Mesenchymal stem cell (in vitro differentiated cells and primary cell): ENCODE data around the gene ARL15.
"Not testable (repeated sequence)": the region's sequence is repeated elsewhere in the genome, so short reads cannot be mapped to it uniquely, and the experiment has no call there.

Experiments
- DNase-seq: peaks from one replicate; pipeline ENCODE4 v3.0.0-alpha.2; 2013
- H2AFZ ChIP-seq: one replicate; pipeline ENCODE4 v1.6.1; 2013; ENCODE audit warnings: low read depth, mild to moderate bottlenecking, control low read depth, inconsistent platforms, low read length, moderate library complexity
- H2AK5ac ChIP-seq: 2 replicates; pipeline ENCODE4 v1.6.1; 2013; ENCODE audit warnings: low read length, moderate library complexity, mild to moderate bottlenecking, inconsistent platforms; ENCODE audit not compliant: severe bottlenecking
- H2BK120ac ChIP-seq: one replicate; pipeline ENCODE4 v1.6.1; 2013; ENCODE audit warnings: low read depth, mild to moderate bottlenecking, inconsistent platforms, low read length, moderate library complexity
- H2BK12ac ChIP-seq, 2 experiments: one replicate each; pipeline ENCODE4 v1.6.1; 2013; ENCODE audit warnings: inconsistent platforms in 2 of 2, low read length in 2 of 2, mild to moderate bottlenecking in 2 of 2, moderate library complexity in 2 of 2, control low read depth in 1 of 2
- H2BK15ac ChIP-seq: one replicate; pipeline ENCODE4 v1.6.1; 2013; ENCODE audit warnings: mild to moderate bottlenecking, low read depth, inconsistent platforms; ENCODE audit not compliant: poor library complexity, severe bottlenecking
- H2BK5ac ChIP-seq: 2 replicates; pipeline ENCODE4 v1.6.1; 2013; ENCODE audit warnings: low read depth, mild to moderate bottlenecking, low read length, control low read depth, inconsistent platforms; ENCODE audit not compliant: poor library complexity, severe bottlenecking
- H3K14ac ChIP-seq, 2 experiments: one replicate each; pipeline ENCODE4 v1.6.1; 2013; ENCODE audit warnings: inconsistent platforms in 2 of 2, low read length in 2 of 2, control low read depth in 1 of 2, mild to moderate bottlenecking in 1 of 2, moderate library complexity in 1 of 2
- H3K18ac ChIP-seq, 2 experiments: one replicate each; pipeline ENCODE4 v1.6.1; 2013; ENCODE audit warnings: inconsistent platforms in 2 of 2, low read length in 2 of 2, control low read depth in 1 of 2, low read depth in 1 of 2, mild to moderate bottlenecking in 1 of 2
- H3K23ac ChIP-seq, 2 experiments: one replicate each; pipeline ENCODE4 v1.6.1; 2013; ENCODE audit warnings: inconsistent platforms in 2 of 2, low read length in 2 of 2, mild to moderate bottlenecking in 2 of 2, moderate library complexity in 2 of 2, control low read depth in 1 of 2
- H3K27ac ChIP-seq: 2 replicates; pipeline ENCODE4 v1.5.1; 2013; ENCODE audit warnings: mild to moderate bottlenecking, moderate library complexity, low read length, control low read depth, inconsistent platforms; ENCODE audit not compliant: poor library complexity, severe bottlenecking
- H3K27me3 ChIP-seq, 2 experiments: 2 replicates each; pipeline versions ENCODE4 v1.6.1 to v1.7.0; 2013; ENCODE audit warnings: low read length in 2 of 2, mild to moderate bottlenecking in 2 of 2, moderate library complexity in 2 of 2, control low read depth in 1 of 2, inconsistent platforms in 1 of 2; ENCODE audit not compliant: control insufficient read depth in 1 of 2, insufficient read depth in 1 of 2
- H3K36me3 ChIP-seq, 2 experiments: 2 replicates each; pipeline versions ENCODE4 v1.6.1 to v1.7.0; 2013; ENCODE audit warnings: low read length in 2 of 2, control low read depth in 1 of 2, inconsistent platforms in 1 of 2, low read depth in 1 of 2, mild to moderate bottlenecking in 1 of 2; ENCODE audit not compliant: insufficient read depth in 2 of 2, control insufficient read depth in 1 of 2
- H3K4ac ChIP-seq, 2 experiments: one replicate each; pipeline ENCODE4 v1.6.1; 2013; ENCODE audit warnings: inconsistent platforms in 2 of 2, low read length in 2 of 2, mild to moderate bottlenecking in 2 of 2, moderate library complexity in 2 of 2, control low read depth in 1 of 2, low read depth in 1 of 2
- H3K4me1 ChIP-seq: 2 replicates; pipeline ENCODE4 v1.6.1; 2013; ENCODE audit warnings: low read depth, low read length, control low read depth; ENCODE audit not compliant: control insufficient read depth, insufficient read depth
- H3K4me2 ChIP-seq: 2 replicates; pipeline ENCODE4 v1.6.1; 2013; ENCODE audit warnings: low read length, mild to moderate bottlenecking, inconsistent platforms; ENCODE audit not compliant: poor library complexity, severe bottlenecking
- H3K4me3 ChIP-seq, 2 experiments: 2 replicates each; pipeline versions ENCODE4 v1.5.1 to v1.7.0; 2013; ENCODE audit warnings: low read length in 2 of 2, mild to moderate bottlenecking in 2 of 2, control low read depth in 1 of 2, low read depth in 1 of 2; ENCODE audit not compliant: insufficient read depth in 1 of 2
- H3K79me1 ChIP-seq: replicated peaks from 2 replicates; pipeline ENCODE4 v1.6.1; 2013; ENCODE audit warnings: mild to moderate bottlenecking, control low read depth, low read length, inconsistent platforms; ENCODE audit not compliant: poor library complexity, severe bottlenecking
- H3K9ac ChIP-seq: 2 replicates; pipeline ENCODE4 v1.7.0; 2013; ENCODE audit warnings: mild to moderate bottlenecking, low read length, moderate library complexity
- H3K9me3 ChIP-seq: 2 replicates; pipeline ENCODE4 v1.7.0; 2013; ENCODE audit warnings: mild to moderate bottlenecking, low read length; ENCODE audit not compliant: control insufficient read depth
- H4K8ac ChIP-seq: one replicate; pipeline ENCODE4 v1.6.1; 2013; ENCODE audit warnings: inconsistent platforms, mild to moderate bottlenecking, low read length, moderate library complexity
- H4K91ac ChIP-seq: one replicate; pipeline ENCODE4 v1.6.1; 2013; ENCODE audit warnings: mild to moderate bottlenecking, low read length, inconsistent platforms
- WGBS: methylation state at CpG from one replicate; pipeline ENCODE4 v1.1.7; 2013; ENCODE audit warnings: mixed read lengths; 5-methylcytosine and 5-hydroxymethylcytosine counted together

Gene ARL15

DNA sequence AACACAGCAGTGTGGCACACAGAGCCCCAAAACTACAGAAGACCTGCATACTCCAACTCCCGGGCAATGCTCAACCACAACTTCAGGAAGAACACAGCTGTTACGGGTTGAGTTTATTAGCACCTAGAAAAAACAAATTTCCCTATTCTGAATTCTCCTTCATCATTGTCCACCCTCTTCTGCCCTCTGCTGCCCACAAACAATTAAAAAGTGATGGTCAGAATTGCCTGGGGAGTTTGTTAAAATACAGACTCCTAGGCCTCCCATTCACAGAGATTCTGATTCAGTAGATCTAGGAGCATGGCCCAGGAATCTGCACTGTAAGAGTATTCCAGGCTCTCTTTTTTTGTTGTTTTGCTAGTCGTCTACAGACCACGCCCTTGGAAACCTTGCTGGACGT lies 439.3 kb downstream of the ARL15 start:
- H3K27me3 ChIP-seq, result no peaks in the 10 kb centered on the region
- H2BK5ac ChIP-seq, result no peak overlapping the region
- H4K91ac ChIP-seq, result no peak overlapping the region
- H3K36me3 ChIP-seq, result no peaks in the 10 kb centered on the region
- no peak overlapping the region for H4K8ac ChIP-seq
- H3K9me3 ChIP-seq, result no peaks in the 10 kb centered on the region
- H3K9ac ChIP-seq, result no peak overlapping the region
- H2BK12ac ChIP-seq, result no peak overlapping the region
- no peak overlapping the region for H3K4me2 ChIP-seq
- no peaks in the 10 kb centered on the region for H3K79me1 ChIP-seq
- H2BK120ac ChIP-seq, result no peak overlapping the region
- 77% methylated on average over 5 of the region's 5 CpGs for WGBS
- H3K4me3 ChIP-seq, result no peak overlapping the region
- no peak overlapping the region for H2AFZ ChIP-seq
- H3K14ac ChIP-seq, result no peak overlapping the region
- H3K23ac ChIP-seq, result no peak overlapping the region
- peaks cover 2% of the 10 kb centered on the region for H3K4me1 ChIP-seq
- no peak overlapping the region for H2BK15ac ChIP-seq
- H2AK5ac ChIP-seq, result no peak overlapping the region
- no peak overlapping the region for H3K4ac ChIP-seq
- no peak overlapping the region for H3K27ac ChIP-seq
- no peak for DNase-seq
- no peak overlapping the region for H3K18ac ChIP-seq

DNA sequence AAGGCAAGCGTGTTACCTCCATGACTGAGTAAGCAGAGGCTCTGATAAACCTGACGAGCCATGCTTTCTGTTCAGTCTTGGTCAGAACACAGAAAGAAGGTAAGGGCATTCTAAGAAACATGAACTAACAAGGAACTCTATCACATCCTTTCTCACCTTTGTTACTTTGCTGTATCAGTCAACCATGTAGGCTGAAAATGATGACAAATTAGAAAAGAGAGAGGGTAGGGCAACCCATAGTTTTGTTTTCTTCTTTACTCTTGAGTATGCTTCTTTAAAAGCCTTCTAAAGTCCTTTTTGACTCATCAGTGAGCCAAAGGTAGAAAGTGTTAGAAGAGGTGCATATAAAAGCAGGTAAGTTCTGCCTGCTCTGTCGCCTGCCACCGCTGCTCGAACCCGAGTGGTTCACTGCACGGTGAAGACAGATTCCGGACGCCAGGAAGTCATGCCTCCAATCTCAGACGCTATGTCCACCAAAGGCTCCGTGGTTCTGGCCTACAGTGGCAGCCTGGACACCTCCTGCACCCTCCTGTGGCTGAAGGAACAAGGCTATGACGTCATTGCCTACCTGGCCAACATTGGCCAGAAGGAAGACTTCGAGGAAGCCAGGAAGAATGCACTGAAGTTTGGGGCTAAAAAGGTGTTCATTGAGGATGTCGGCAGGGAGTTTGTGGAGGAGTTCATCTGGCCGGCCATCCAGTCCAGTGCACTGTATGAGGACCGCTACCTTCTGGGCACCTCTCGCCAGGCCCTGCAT lies 451.5 kb downstream of the ARL15 start:
- Histone ChIP-seq H4K91ac (no peak overlapping the region), H3K9ac (no peak overlapping the region), H3K36me3 (no peaks in the 10 kb centered on the region), H3K4ac (no peak overlapping the region), H2AFZ (no peak overlapping the region), H3K14ac (no peak overlapping the region), H2BK5ac (no peak overlapping the region), H3K27ac (no peak overlapping the region), H3K23ac (no peak overlapping the region), H3K79me1 (no peaks in the 10 kb centered on the region), H2AK5ac (no peak overlapping the region), H3K4me2 (no peak overlapping the region), H4K8ac (no peak overlapping the region), H3K27me3 (no peaks in the 10 kb centered on the region), H2BK120ac (no peak overlapping the region), H3K18ac (no peak overlapping the region), H3K4me3 (no peak overlapping the region), H3K9me3 (peaks cover 10% of the 10 kb centered on the region), H2BK15ac (no peak overlapping the region), H2BK12ac (no peak overlapping the region), H3K4me1 (no peaks in the 10 kb centered on the region)
- DNase-seq, result no peak
- 93% methylated on average over 17 of the region's 17 CpGs for WGBS

- no peak overlapping the region for H3K23ac ChIP-seq
- H2AK5ac ChIP-seq, result no peak overlapping the region
- H3K4ac ChIP-seq, result no peak overlapping the region
- H2AFZ ChIP-seq, result no peak overlapping the region
- H3K4me2 ChIP-seq, result no peak overlapping the region
- H3K14ac ChIP-seq, result no peak overlapping the region
- no peak overlapping the region for H4K91ac ChIP-seq
- no peaks in the 10 kb centered on the region for H3K36me3 ChIP-seq
- no peak overlapping the region for H2BK120ac ChIP-seq
- H4K8ac ChIP-seq, result no peak overlapping the region
- peaks cover 13% of the 10 kb centered on the region for H3K9me3 ChIP-seq
- no peak overlapping the region for H2BK12ac ChIP-seq
- no peak overlapping the region for H2BK5ac ChIP-seq
- no peaks in the 10 kb centered on the region for H3K27me3 ChIP-seq
- H3K4me1 ChIP-seq, result no peaks in the 10 kb centered on the region
- 70% methylated on average over 3 of the region's 3 CpGs for WGBS
- no peak overlapping the region for H3K9ac ChIP-seq
- H3K18ac ChIP-seq, result no peak overlapping the region
- no peaks in the 10 kb centered on the region for H3K79me1 ChIP-seq
- no peak overlapping the region for H3K27ac ChIP-seq
- no peak overlapping the region for H2BK15ac ChIP-seq
- H3K4me3 ChIP-seq, result no peak overlapping the region
- DNase-seq, result no peak
Measured at GRCh38 chr5:53856506-53856905, 453.9 kb downstream of the ARL15 start.

- H3K14ac ChIP-seq, H2BK5ac ChIP-seq, H3K79me1 ChIP-seq, H2BK15ac ChIP-seq, H4K91ac ChIP-seq, H3K4me3 ChIP-seq, H4K8ac ChIP-seq, H3K4me2 ChIP-seq, DNase-seq, H3K27me3 ChIP-seq, H3K9ac ChIP-seq, H2AK5ac ChIP-seq, H2BK120ac ChIP-seq, H3K4me1 ChIP-seq, H3K18ac ChIP-seq, H2AFZ ChIP-seq, H3K27ac ChIP-seq, H3K23ac ChIP-seq, H2BK12ac ChIP-seq, H3K36me3 ChIP-seq, H3K4ac ChIP-seq: not testable (repeated sequence)
- WGBS, result 92% methylated on average over 19 of the region's 19 CpGs
- H3K9me3 ChIP-seq, result peaks cover 16% of the 10 kb centered on the region
Measured at GRCh38 chr5:53836851-53837430, 473.4 kb downstream of the ARL15 start.
